Activated effector memory CD4-positive, alpha-beta T cell treated with Interleukin-2 at 50 U/mL for 16 hours (primary cell): ENCODE results near the gene PZP.

Experiments
- DNase-seq: peaks from one replicate; pipeline ENCODE4 v3.0.0-alpha.2; 2020

The PZP gene

GRCh38 chr12:9122091-9122609 is 86.0 kb downstream of the PZP start:
- no peak for DNase-seq

GRCh38 chr12:9120487-9121184 is 87.6 kb downstream of the PZP start:
- no peak for DNase-seq

DNA sequence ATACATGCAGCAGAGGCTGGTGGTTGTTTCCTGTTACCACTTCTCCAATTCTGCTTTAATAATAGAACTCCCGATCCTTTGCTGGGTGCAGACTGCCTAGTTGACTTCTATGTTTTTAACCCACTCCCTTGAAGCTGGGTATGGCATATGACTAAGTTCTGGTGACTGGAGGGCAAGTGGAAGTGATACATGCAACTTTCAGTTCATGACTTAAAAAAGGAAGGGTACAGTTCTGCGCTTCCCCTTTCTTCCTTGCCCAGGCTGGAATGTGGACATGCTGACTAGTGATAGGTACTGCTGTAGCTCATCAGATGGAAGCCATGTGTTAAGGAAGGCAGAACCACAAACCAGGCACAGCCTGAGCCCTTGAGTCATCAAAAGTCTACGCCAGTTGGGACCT is 90.0 kb downstream of the PZP start:
- DNase-seq: no peak

GRCh38 chr12:9115731-9116559 is 92.2 kb downstream of the PZP start, which contains the start of gene A2M:
Gene A2M, minus strand, starts transcription at chr12:9115919. Its CDS starts 70 bp downstream, at chr12:9115849.
- no peak for DNase-seq

- no peak for DNase-seq
Observed at GRCh38 chr12:9114946-9115345, 93.2 kb downstream of the PZP start.

GRCh38 chr12:9113987-9114309 is 94.2 kb downstream of the PZP start:
- no peak for DNase-seq

DNA sequence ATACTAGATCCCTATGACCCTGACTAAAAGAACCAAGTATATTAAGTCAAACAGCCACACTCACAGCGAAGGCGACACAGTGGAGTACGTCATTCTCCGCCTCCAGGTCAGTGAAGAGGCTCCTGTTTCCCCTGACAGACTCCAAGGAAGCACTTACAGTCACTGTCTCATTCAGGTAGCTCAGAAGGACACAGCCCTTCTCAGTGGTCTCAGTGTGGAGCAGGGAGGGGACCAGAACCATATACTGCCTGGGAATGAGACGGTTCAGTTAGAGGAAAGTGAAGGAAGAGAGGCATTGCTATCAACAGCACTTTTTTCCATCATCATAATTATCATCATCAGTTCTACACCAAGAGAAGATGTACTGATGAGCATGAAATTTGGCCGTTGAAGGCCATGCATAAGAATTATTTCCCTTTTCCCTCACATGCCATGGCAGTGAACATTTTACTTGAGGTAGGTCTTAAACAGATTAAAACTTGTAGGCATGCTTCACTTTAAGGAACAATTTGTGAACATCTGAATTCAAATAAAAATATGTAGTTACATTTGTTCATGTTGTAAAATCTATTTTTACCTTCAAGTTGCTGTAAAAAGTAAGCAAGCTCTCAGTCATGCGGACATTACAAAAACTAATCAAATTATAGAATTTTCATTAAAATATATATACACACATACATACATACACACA is 94.8 kb downstream of the PZP start:
- DNase-seq: no peak

DNA sequence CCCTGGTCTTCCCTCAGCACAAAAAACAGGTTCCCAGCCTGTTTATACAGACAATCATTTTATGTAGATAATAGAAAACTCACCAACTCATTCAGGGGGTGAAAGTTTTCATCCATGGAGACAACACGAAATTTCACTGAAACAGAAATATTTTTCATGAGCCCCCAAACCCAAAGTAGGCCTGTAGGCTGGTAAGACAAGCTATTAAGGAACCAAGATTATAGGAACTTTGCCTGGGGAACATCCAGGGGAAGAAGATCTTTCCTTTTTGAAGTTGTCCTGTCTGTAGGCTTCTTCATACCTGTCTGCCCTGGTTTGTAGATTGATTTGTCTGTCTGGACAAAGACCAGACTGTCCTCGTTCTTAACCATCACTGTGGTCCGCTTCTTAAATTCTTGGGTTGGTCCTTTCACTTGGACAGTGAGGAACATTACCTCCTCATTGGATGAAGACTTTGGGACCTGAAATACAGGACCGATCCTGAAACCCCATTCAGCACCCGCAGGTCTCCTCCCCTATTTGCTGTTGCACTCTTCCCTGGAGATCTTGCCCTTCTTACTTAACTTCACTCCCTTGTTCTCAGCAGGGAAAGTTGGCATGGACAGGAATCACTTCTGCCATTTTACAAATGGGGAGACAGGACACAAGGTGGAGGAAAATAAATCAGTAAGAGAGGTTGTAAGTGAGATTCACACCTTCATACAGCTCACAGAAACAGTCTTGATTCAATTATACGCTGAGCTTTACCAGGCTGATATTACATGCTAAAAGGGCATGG is 95.9 kb downstream of the PZP start:
- no peak for DNase-seq

DNA sequence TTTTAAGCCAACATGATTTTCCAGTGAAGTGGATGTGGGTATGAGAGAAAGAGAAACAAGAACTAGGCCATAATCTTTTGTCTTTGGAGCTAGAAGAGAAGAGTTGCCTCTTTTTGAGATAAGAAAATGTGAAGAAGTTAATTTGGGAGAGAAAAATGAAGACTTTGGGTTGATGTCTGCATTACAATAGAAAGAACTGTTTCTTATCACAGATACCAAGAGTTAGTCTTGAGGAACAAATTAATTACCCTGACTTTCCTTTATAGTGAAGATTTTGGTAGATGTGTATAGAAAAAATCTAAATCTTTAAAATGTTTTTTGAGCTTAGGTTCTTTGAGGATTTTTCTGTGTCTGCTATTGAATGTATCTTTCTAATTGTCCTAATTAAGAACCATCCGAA is 96.7 kb downstream of the PZP start:
- no peak for DNase-seq

- DNase-seq: no peak
Observed at GRCh38 chr12:9109737-9110491, 98.3 kb downstream of the PZP start.

GRCh38 chr12:9109213-9109522 is 99.0 kb downstream of the PZP start:
- no peak for DNase-seq

- no peak for DNase-seq
Observed at GRCh38 chr12:9108504-9109212, 99.5 kb downstream of the PZP start.

- DNase-seq: no peak
Observed at GRCh38 chr12:9107542-9107873, 100.7 kb downstream of the PZP start.

GRCh38 chr12:9106610-9107541 is 101.3 kb downstream of the PZP start:
- no peak for DNase-seq

DNA sequence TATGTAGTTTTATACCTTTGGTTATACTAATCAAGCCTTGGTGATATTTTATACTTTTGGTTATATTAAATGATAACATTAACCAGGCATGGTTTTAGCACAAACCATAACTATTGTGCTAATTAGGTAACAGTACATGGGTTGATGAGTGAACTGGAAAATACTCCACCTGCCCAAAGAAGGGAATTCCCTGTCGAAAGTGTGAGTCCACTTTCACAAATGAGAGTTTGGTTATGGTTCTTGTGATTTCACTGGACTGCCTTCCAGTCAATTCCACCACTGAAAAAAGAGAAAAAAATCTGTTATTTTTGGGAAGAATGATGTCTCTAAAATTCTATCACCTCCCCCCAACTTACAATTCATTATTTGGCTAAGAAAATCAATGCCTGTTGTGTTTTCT is 102.1 kb downstream of the PZP start:
- DNase-seq: no peak

GRCh38 chr12:9104767-9105423 is 103.3 kb downstream of the PZP start:
- no peak for DNase-seq

GRCh38 chr12:9104087-9104486 is 104.1 kb downstream of the PZP start:
- DNase-seq: no peak

DNA sequence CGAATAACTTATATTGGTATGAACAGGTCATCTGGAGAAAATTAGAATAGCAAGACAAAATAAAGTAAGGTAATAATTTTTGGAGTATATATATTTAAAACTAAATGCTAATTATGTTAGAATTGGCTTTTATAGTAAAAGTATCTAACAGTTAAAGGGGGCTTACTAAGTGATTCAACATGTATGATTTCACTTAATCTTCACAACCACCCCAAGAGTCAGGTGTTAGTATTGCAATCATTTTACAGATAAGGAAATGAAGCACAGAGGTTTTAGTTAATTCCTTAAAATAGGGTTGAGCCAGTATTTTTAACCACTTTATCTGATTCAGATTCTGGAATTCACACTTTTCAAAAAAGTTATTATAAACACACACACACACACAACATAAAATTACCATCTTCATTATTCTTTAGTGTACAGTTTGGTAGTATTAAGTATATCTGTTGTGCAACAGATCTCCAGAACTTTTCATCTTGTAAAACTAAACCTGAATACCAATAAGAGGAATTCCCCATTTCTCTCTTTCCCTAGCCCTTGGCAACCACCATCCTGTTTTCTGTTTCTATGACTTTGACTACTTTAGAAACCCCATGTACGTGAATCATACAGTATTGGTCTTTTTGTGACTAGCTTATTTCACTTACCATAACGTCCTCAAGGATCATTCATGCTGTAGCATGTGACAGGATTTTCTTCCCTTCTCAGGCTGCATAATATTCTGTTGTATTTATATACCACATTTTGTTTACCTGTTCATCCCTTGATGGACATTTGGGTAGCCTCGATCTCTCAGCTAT is 104.9 kb downstream of the PZP start:
- DNase-seq: no peak

- DNase-seq: no peak
Observed at GRCh38 chr12:9101018-9101687, 107.0 kb downstream of the PZP start.
